ENCODE data around the gene TEX264.

DNA sequence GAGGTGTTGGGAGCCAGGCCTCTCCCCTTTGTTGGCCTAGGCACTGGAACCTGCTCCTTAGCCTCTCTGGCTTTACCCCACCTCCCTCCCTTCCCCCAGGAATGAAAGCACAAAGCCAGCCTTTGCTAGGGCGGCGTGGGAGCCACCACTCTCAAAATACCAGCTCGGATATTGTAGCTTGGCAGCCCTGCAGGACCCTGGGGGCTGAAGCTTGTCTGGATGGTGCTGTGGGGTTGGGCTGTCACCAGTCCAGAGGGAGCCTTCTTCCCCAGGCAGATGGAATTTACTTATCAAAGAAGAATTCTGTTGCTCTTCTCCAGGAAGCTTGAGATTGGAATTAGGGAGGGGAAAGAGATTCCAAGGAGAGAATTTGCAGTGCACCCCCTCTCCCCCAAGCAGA lies 20.9 kb downstream of the TEX264 start:
- TF ChIP-seq, protein P1, sequence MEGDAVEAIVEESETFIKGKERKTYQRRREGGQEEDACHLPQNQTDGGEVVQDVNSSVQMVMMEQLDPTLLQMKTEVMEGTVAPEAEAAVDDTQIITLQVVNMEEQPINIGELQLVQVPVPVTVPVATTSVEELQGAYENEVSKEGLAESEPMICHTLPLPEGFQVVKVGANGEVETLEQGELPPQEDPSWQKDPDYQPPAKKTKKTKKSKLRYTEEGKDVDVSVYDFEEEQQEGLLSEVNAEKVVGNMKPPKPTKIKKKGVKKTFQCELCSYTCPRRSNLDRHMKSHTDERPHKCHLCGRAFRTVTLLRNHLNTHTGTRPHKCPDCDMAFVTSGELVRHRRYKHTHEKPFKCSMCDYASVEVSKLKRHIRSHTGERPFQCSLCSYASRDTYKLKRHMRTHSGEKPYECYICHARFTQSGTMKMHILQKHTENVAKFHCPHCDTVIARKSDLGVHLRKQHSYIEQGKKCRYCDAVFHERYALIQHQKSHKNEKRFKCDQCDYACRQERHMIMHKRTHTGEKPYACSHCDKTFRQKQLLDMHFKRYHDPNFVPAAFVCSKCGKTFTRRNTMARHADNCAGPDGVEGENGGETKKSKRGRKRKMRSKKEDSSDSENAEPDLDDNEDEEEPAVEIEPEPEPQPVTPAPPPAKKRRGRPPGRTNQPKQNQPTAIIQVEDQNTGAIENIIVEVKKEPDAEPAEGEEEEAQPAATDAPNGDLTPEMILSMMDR (IDR thresholded peaks at IDR 0.05) = no peak
- TF ChIP-seq POLR2A (IDR thresholded peaks at IDR 0.05) (no peak), EP300 (IDR thresholded peaks at IDR 0.05; ENCODE audit: low read depth) (no peak), POLR2AphosphoS5 (IDR thresholded peaks at IDR 0.05) (no peak)
